ENCODE data around the gene YPEL4. TPM values are rescaled to one million over a fixed set of nuclear protein-coding genes. Genes with fewer than 3 reads are reported as not detected.

YPEL4 gene
- total RNA-seq, 6 donors from 2014 or later = 0.91 to 8.4 (median 3.5) TPM

DNA sequence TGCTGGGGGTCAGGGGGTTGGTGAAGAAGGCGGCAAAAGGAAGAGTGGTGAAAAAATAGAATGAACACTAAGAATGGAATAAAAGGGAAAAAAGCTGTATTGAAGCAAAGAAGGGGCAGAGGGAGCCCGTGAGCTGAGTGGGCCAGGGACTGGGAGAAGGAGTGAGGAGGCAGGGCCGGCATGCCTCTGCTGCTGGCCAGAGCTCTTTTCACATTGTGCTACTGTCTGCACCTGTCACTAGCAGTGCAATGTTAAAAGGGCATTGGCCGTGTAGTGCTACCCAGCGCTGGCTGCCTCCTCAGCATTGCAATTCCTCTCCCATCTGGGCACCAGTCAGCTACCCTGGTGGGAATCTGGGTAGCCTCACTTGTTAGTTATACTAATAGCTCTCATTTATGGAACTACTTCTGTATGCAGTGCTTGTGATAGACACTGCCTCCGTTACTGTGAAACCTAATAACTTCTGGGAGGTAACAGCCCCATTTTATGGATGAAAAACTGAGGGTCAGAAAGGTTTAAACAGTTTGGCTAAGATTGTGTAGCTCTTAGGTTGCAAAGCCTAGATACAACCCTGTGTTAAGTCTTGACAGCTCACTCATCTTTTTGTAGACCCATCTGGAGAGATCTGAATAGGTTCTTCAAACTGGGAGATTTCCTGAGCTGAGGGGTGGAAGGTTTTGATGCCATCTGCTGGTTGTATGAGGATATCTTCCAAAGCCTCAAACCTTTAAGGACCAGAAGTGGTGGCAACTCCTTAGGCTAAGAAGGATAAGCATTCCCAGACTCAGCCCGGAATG is 8.5 kb downstream of the YPEL4 start:
- Histone ChIP-seq H3K27ac (peak overlapping the region in 1 of 4 donors; percentile 90), H3K4me1 (peaks cover 50 to 56% (median 53%) of the 10 kb centered on the region in 4 donors), H3K36me3 (no peaks in the 10 kb centered on the region), H3K9me3 (no peaks in the 10 kb centered on the region), H3K4me3 (no peak overlapping the region), H3K27me3 (no peaks in the 10 kb centered on the region)
- 51 to 74% methylated on average over 6 to 7 of the region's 7 CpGs for WGBS, 2 donors
- TF ChIP-seq CTCF (IDR thresholded peaks at IDR 0.05) (peak; percentile 18 to 60 (median 44)), POLR2A (IDR thresholded peaks at IDR 0.05) (no peak)
- ATAC-seq (ENCODE audit: low FRiP score in 2 of 2) = peak in 1 of 2 donors; percentile 31
- DNase-seq = no peak

GRCh38 chr11:57640068-57640800 is 9.5 kb downstream of the YPEL4 start:
- no peak for DNase-seq
- 46 to 54% methylated on average over 7 to 9 of the region's 9 CpGs for WGBS, 2 donors
- Histone ChIP-seq H3K9me3 (no peaks in the 10 kb centered on the region), H3K4me1 (peaks cover 40 to 46% (median 43%) of the 10 kb centered on the region in 4 donors), H3K4me3 (peak overlapping the region in 3 of 4 donors; percentile 56 to 86 (median 85)), H3K27me3 (no peaks in the 10 kb centered on the region), H3K36me3 (no peaks in the 10 kb centered on the region), H3K27ac (peak overlapping the region; percentile 20 to 90 (median 84))
- ATAC-seq (ENCODE audit: low FRiP score in 2 of 2) = no peak
- no peak for TF ChIP-seq POLR2AphosphoS5 (IDR thresholded peaks at IDR 0.05)
- no peak for TF ChIP-seq POLR2A (IDR thresholded peaks at IDR 0.05)
- no peak for TF ChIP-seq EP300 (IDR thresholded peaks at IDR 0.05)
- TF ChIP-seq CTCF (IDR thresholded peaks at IDR 0.05) = no peak

- TF ChIP-seq POLR2AphosphoS5 (IDR thresholded peaks at IDR 0.05) (no peak), CTCF (IDR thresholded peaks at IDR 0.05) (no peak), EP300 (IDR thresholded peaks at IDR 0.05) (no peak), POLR2A (IDR thresholded peaks at IDR 0.05) (no peak)
- no peaks in the 10 kb centered on the region for H3K9me3 ChIP-seq
- no peaks in the 10 kb centered on the region for H3K27me3 ChIP-seq
- no peak for ATAC-seq (ENCODE audit: low FRiP score in 2 of 2)
- peak overlapping the region; percentile 21 to 90 (median 84) for H3K27ac ChIP-seq
- H3K4me3 ChIP-seq = peak overlapping the region; percentile 56 to 86 (median 82)
- H3K36me3 ChIP-seq = no peaks in the 10 kb centered on the region
- peaks cover 33 to 39% (median 36%) of the 10 kb centered on the region in 4 donors for H3K4me1 ChIP-seq
- 11 to 17% methylated on average over 5 to 15 of the region's 15 CpGs for WGBS, 2 donors
- DNase-seq = peak in 1 of 2 donors; percentile 50
Measured at GRCh38 chr11:57639321-57640067, 10.2 kb downstream of the YPEL4 start.

DNA sequence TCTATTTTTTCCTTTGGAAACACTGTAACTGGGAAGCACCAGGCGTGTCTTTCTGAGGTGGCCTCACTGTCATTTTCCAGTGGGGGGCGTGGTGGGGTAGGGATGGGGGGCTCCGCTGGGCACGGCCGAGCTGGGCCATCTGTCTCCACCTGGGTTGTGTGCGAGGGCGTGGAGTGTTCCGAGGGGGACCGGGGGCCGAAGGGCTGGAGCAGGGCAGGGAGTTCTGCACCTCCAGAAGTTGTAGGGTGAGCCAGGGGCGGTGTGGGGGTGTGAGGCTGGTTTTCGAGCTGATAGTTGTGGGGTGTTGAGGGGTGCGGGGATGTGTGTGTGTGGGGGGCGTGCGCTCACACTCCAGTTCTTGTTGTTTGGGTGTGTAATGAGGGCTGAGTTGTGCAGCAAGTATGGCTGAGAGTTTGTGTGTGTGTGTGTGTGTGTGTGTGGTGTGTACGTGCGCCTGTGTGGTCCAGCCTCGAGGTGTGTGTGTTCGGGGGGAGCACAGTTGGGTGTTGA is 10.8 kb downstream of the YPEL4 start:
- peak overlapping the region; percentile 81 to 90 (median 84) for H3K27ac ChIP-seq
- DNase-seq (no peak), ATAC-seq (ENCODE audit: low FRiP score in 2 of 2) (peak in 1 of 2 donors; percentile 18)

More for the DNA sequence above, 10.8 kb downstream of the YPEL4 start:
- H3K27me3 ChIP-seq = no peaks in the 10 kb centered on the region
- H3K36me3 ChIP-seq = no peaks in the 10 kb centered on the region
- WGBS, 2 donors = 0 to 1% methylated on average over 4 to 19 of the region's 19 CpGs
- H3K4me3 ChIP-seq = peak overlapping the region; percentile 56 to 86 (median 82)
- H3K9me3 ChIP-seq = no peaks in the 10 kb centered on the region
- H3K4me1 ChIP-seq = peaks cover 27 to 36% (median 32%) of the 10 kb centered on the region in 4 donors
- TF ChIP-seq POLR2A (IDR thresholded peaks at IDR 0.05) = no peak
- no peak for TF ChIP-seq CTCF (IDR thresholded peaks at IDR 0.05)
- TF ChIP-seq POLR2AphosphoS5 (IDR thresholded peaks at IDR 0.05) = no peak
- TF ChIP-seq EP300 (IDR thresholded peaks at IDR 0.05) = no peak

Measured in upper lobe of left lung (tissue), 6 donors.